Measurements from ENCODE around the gene PTPRA.
"Not testable (repeated sequence)": the region's sequence is repeated elsewhere in the genome, so short reads cannot be mapped to it uniquely, and the experiment has no call there.

PTPRA gene

DNA sequence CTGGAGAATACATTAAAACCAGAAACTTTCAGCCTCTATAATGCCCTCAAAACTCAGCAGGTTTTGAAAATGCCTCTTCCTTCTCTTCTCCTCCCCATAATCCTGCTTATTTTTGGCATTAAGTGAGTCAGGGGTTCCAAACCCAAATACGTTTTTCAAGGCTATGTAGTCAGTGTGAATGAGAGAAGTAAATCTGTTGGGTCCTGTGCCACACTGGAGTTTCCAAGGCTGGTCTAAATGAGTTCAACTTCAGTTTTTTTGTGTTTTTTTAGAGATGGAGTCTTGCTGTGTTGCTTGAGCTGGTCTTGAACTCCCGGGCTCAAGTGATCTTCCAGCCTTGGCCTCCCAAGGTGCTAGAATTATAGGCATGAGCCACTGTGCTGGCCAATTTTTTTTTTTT, 20.9 kb downstream of the PTPRA start:
- TF ChIP-seq, protein P1, sequence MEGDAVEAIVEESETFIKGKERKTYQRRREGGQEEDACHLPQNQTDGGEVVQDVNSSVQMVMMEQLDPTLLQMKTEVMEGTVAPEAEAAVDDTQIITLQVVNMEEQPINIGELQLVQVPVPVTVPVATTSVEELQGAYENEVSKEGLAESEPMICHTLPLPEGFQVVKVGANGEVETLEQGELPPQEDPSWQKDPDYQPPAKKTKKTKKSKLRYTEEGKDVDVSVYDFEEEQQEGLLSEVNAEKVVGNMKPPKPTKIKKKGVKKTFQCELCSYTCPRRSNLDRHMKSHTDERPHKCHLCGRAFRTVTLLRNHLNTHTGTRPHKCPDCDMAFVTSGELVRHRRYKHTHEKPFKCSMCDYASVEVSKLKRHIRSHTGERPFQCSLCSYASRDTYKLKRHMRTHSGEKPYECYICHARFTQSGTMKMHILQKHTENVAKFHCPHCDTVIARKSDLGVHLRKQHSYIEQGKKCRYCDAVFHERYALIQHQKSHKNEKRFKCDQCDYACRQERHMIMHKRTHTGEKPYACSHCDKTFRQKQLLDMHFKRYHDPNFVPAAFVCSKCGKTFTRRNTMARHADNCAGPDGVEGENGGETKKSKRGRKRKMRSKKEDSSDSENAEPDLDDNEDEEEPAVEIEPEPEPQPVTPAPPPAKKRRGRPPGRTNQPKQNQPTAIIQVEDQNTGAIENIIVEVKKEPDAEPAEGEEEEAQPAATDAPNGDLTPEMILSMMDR (IDR thresholded peaks at IDR 0.05; ENCODE audit: low read depth, low read length, missing control alignments) = no peak
- DNase-seq (ENCODE audit: low read depth) = no peak
- no peak overlapping the region for H3K4me3 ChIP-seq (ENCODE audit: low read depth, low read length)

DNA sequence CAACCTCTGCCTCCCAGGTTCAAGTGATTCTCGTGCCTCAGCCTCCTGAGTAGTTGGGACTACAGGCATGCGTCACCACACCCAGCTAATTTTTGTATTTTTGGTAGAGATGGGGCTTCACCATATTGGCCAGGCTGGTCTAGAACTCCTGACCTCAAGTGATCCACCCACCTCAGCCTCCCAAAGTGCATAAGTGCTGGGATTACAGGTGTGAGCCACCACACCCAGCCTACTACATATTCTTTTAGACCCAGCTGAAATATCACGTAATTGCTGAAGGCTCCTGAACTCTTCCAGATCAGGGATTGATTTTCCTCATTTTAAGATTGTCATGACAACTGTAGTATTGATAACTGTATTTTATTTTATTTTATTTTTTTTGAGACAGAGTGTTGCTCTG, 21.9 kb downstream of the PTPRA start:
- not testable (repeated sequence) for H3K4me3 ChIP-seq (ENCODE audit: low read depth, low read length); DNase-seq (ENCODE audit: low read depth)

DNA sequence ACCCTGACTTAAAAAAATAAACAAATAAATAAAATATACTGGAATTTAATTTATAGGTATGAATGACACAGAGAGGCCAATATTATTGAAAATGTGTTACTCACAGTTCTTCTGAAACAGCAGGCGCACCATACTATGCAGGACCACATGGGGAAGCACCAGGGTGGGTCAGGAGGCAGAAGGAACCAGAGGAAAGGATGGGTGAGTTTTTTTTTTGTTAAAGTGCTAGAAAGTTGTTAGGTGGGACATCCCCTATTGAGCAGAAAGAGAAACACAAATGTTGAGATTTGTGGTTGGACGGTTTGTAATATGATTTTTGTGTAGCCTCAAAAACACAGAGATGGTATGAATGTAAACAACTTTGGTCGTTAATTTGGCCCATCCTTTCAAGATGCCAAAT, 26.0 kb downstream of the PTPRA start:
- no peak overlapping the region for H3K4me3 ChIP-seq (ENCODE audit: low read depth, low read length)
- TF ChIP-seq, protein P1 (IDR thresholded peaks at IDR 0.05; ENCODE audit: low read depth, low read length, missing control alignments) = no peak
- DNase-seq (ENCODE audit: low read depth) = no peak

DNA sequence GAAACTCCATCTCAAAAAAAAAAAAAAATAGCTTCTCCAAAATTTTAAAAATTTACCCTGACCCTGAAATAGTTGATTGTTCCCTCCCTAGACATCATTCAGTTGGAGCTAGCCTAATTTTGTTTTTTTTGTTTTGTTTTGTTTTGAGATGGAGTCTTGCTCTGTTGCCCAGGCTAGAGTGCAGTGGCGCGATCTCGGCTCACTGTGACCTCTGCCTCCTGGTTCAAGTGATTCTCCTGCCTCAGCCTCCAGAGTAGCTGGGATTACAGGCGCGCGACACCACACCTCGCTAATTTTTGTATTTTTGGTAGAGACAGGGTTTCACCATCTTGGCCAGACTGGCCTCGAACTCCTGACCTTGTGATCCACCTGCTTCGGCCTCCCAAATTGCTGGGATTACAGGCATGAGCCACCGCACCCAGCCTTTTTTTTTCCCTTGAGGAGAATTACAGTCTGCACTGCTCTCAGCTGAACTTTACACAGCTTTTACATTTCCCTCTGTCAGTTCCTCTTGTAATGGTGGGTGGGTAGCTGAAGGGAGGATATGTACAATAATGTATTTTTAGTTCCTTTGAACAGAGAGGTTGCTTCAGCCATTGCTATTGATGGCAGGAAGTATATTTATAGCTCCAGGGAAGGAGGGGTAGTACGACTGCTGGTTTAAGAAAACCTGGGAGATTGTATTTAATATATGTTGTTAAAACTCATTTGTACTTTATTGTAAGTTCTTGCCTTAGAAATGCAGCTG, 27.7 kb downstream of the PTPRA start:
- H3K4me3 ChIP-seq (ENCODE audit: low read depth, low read length) = no peak overlapping the region
- TF ChIP-seq, protein P1 (IDR thresholded peaks at IDR 0.05; ENCODE audit: low read depth, low read length, missing control alignments) = no peak
- DNase-seq (ENCODE audit: low read depth) = no peak

DNA sequence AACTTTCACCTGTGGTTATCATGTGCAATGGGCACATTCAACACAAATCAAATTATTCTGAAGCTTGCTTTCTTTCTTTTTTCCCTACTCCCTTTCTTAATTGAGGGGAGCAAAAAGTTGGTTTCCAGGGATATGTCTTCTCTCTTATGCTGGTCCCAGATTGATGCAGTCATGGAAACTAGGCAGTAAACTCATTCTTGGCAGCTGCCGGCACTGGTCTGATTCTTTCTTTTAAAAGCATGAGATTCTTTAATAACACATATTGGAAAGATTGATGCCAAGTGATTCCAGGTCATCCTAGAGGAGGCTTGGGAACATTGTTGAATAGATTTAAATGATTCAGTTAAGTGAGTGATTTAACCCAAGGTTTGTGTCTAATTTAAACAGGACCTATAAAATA, 29.0 kb downstream of the PTPRA start:
- TF ChIP-seq, protein P1 (IDR thresholded peaks at IDR 0.05; ENCODE audit: low read depth, low read length, missing control alignments) = no peak
- H3K4me3 ChIP-seq (ENCODE audit: low read depth, low read length) = no peak overlapping the region
- DNase-seq (ENCODE audit: low read depth) = no peak

DNA sequence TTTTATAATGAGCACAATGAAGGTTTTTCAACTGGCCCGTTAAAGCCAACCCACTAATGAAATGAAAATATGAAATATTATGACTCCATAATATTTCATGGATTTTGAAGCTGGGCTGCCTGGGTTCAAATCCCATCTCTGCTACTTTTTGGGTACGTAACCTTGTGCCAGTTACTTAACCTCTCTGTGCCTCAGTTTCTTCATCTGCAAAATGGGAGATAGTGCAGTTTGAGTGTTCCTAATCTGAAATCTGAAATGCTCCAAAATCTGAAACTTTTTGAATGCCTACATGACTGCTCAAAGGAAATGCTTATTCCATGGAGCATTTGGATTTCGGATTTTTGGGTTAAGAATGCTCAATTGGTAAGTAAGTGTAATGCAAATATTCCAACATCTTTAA, 29.5 kb downstream of the PTPRA start:
- TF ChIP-seq, protein P1 (IDR thresholded peaks at IDR 0.05; ENCODE audit: low read depth, low read length, missing control alignments) = no peak
- no peak for DNase-seq (ENCODE audit: low read depth)
- no peak overlapping the region for H3K4me3 ChIP-seq (ENCODE audit: low read depth, low read length)

DNA sequence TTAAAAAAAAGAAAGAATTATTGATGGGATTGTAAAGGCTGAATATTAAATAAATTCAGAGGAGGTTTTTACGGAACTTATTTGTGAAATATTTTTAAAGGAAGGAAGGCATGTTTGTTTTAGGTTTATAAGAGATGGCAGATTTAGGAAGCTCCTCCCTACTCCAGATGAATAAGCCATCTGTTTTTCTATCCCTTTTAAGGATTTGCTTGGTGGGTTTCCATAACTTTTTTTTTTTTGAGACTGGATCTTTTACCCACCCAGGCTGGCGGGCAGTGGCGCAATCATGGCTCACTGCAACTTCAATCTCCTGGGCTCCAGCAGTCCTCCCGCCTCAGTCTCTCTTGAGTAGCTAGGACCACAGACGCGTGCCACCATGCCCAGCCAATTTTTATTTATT, 30.4 kb downstream of the PTPRA start:
- TF ChIP-seq, protein P1 (IDR thresholded peaks at IDR 0.05; ENCODE audit: low read depth, low read length, missing control alignments) = no peak
- DNase-seq (ENCODE audit: low read depth) = no peak
- H3K4me3 ChIP-seq (ENCODE audit: low read depth, low read length) = no peak overlapping the region
